Tibial artery (tissue), 4 donors: ENCODE results near the gene ZGPAT.

Source experiments
- DNase-seq, 2 donors: peaks; one replicate each; pipeline ENCODE4 v3.0.0-alpha.2; 2019
- H3K27ac ChIP-seq, 2 donors: fragments of 200-600 bp; sonication (generic) in 1 of 2; 1 replicate in 1 of 2; 2 replicates in 1 of 2; pipeline ENCODE4 v1.5.1; 2018 to 2019; ENCODE audit warnings: mild to moderate bottlenecking in 1 of 2
- H3K27me3 ChIP-seq, 2 donors: fragments of 200-600 bp; sonication (generic) in 1 of 2; one replicate each; pipeline versions ENCODE4 v1.5.1 to v1.6.0; 2016 to 2019
- H3K36me3 ChIP-seq, 3 donors: fragments of 200-600 bp; sonication (generic) in 2 of 3; one replicate each; pipeline ENCODE4 v1.5.1; 2016 to 2019; ENCODE audit warnings: mild to moderate bottlenecking in 2 of 3
- H3K4me1 ChIP-seq, 4 donors: fragments of 200-600 bp; sonication (generic) in 2 of 4; 1 replicate in 3 of 4; 2 replicates in 1 of 4; pipeline ENCODE4 v1.5.1; 2016 to 2019
- H3K4me3 ChIP-seq, 2 donors: fragments of 200-600 bp; sonication (generic) in 1 of 2; 1 replicate in 1 of 2; 2 replicates in 1 of 2; pipeline ENCODE4 v1.5.1; 2018 to 2019; ENCODE audit warnings: mild to moderate bottlenecking in 2 of 2
- H3K9me3 ChIP-seq, 3 donors: fragments of 200-600 bp; sonication (generic) in 1 of 3; one replicate each; pipeline ENCODE4 v1.5.1; 2016 to 2019
- intact Hi-C: fragments of 100-400 bp; cut with DNase I; formaldehyde crosslinking; loops from one replicate; pipeline ENCODE4 v1.15.0; 2023; ENCODE audit warnings: low total_unique reads
- TF ChIP-seq, protein P1 (sequence below), 2 experiments: fragments of 200-600 bp in 1 of 2; fragments of 450-650 bp in 1 of 2; IDR thresholded peaks; one replicate each; pipeline ENCODE4 v1.5.1; 2017 to 2019; ENCODE audit warnings: antibody characterized with exemption in 2 of 2, mild to moderate bottlenecking in 1 of 2, moderate library complexity in 1 of 2

ZGPAT gene

GRCh38 chr20:63756648-63756991 lies 48.8 kb downstream of the ZGPAT start:
- no peaks in the 10 kb centered on the region for H3K4me1 ChIP-seq
- no peaks in the 10 kb centered on the region for H3K9me3 ChIP-seq
- H3K4me3 ChIP-seq = no peak overlapping the region
- TF ChIP-seq, protein P1, sequence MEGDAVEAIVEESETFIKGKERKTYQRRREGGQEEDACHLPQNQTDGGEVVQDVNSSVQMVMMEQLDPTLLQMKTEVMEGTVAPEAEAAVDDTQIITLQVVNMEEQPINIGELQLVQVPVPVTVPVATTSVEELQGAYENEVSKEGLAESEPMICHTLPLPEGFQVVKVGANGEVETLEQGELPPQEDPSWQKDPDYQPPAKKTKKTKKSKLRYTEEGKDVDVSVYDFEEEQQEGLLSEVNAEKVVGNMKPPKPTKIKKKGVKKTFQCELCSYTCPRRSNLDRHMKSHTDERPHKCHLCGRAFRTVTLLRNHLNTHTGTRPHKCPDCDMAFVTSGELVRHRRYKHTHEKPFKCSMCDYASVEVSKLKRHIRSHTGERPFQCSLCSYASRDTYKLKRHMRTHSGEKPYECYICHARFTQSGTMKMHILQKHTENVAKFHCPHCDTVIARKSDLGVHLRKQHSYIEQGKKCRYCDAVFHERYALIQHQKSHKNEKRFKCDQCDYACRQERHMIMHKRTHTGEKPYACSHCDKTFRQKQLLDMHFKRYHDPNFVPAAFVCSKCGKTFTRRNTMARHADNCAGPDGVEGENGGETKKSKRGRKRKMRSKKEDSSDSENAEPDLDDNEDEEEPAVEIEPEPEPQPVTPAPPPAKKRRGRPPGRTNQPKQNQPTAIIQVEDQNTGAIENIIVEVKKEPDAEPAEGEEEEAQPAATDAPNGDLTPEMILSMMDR (IDR thresholded peaks at IDR 0.05) = no peak
- DNase-seq = no peak
- intact Hi-C loops = no loop called here
- no peaks in the 10 kb centered on the region for H3K27me3 ChIP-seq
- peaks cover 0 to 8% (median 0%) of the 10 kb centered on the region in 3 donors for H3K36me3 ChIP-seq
- no peak overlapping the region for H3K27ac ChIP-seq

DNA sequence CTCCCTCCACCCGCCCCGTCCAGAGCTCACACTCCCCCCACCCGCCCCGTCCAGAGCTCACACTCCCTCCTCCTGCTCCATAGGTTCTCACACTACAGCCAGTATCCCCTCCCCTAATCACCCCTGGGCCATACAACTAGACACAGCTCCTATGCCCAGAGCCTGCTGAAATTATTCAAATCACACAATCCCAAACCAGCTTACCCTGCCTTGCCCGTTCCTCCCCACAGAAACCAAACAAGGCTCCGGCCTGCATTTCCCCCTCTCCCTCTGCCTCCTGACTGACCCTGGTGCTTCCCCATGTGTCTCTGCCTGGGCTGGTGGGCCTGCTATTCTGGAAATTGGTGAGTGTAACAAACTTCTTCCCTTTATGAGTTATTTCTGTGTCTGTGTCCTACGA lies 50.3 kb downstream of the ZGPAT start:
- intact Hi-C loops = no loop called here
- H3K9me3 ChIP-seq = no peaks in the 10 kb centered on the region
- DNase-seq = no peak
- no peak overlapping the region for H3K4me3 ChIP-seq
- TF ChIP-seq, protein P1 (IDR thresholded peaks at IDR 0.05) = no peak
- H3K4me1 ChIP-seq = no peaks in the 10 kb centered on the region
- H3K27ac ChIP-seq = no peak overlapping the region
- H3K36me3 ChIP-seq = no peaks in the 10 kb centered on the region
- H3K27me3 ChIP-seq = no peaks in the 10 kb centered on the region

DNA sequence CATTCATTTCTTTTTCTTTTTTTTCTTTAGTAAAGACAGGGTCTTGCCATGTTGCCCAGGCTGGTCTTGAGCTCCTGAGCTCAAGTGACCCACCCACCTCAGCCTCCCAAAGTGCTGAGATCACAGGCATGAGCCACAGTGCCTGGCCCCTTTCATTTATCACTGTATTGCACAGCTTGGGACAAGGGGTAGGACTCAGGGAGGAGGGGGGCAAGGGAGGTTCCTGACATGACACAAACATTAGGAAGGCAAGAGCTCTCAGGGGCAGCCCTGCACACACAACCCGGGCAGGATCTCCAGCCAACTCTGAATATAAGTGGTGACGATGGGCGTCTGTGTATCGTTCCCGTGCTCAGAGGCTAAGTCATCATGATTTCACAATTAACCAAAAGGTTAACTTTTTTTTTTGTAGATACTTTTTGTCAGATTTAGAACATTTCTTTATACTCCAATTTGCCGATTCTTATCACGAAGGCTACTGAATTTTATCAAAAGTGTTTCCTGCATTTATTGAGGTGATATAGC lies 51.6 kb downstream of the ZGPAT start:
- no peak for DNase-seq
- no peaks in the 10 kb centered on the region for H3K4me1 ChIP-seq
- H3K27ac ChIP-seq = no peak overlapping the region
- H3K4me3 ChIP-seq = no peak overlapping the region
- intact Hi-C loops = no loop called here
- TF ChIP-seq, protein P1 (IDR thresholded peaks at IDR 0.05) = no peak
- H3K27me3 ChIP-seq = no peaks in the 10 kb centered on the region
- no peaks in the 10 kb centered on the region for H3K36me3 ChIP-seq
- H3K9me3 ChIP-seq = no peaks in the 10 kb centered on the region

- Histone ChIP-seq H3K36me3 (peaks cover 0 to 20% (median 12%) of the 10 kb centered on the region in 3 donors), H3K4me1 (no peaks in the 10 kb centered on the region), H3K9me3 (no peaks in the 10 kb centered on the region), H3K27ac (no peak overlapping the region), H3K4me3 (no peak overlapping the region), H3K27me3 (no peaks in the 10 kb centered on the region)
- TF ChIP-seq, protein P1 (IDR thresholded peaks at IDR 0.05) = no peak
- DNase-seq = no peak
- intact Hi-C loops = no loop called here
Measured at GRCh38 chr20:63765082-63765873, 57.4 kb downstream of the ZGPAT start.

DNA sequence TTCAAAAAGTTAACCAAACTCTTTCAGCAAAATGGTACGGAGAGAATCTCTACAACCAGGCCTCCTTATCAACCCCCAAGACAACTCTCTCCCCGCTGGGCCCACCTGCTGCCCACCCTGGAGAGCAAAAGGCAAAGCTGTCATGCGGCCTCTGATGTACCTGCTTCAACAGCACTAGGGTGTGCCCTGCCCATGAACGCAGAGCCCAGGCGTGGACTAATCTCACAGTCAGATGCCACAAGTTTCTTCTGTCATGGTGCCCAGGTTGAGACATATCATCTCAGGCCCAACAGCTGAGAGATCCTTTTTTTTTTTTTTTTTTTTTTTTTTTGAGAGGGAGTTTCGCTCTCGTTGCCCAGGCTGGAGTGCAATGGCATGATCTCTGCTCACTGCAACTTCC lies 58.1 kb downstream of the ZGPAT start:
- peaks cover 0 to 24% (median 12%) of the 10 kb centered on the region in 3 donors for H3K36me3 ChIP-seq
- no peak overlapping the region for H3K27ac ChIP-seq
- no peaks in the 10 kb centered on the region for H3K27me3 ChIP-seq
- intact Hi-C loops = no loop called here
- H3K4me1 ChIP-seq = no peaks in the 10 kb centered on the region
- TF ChIP-seq, protein P1 (IDR thresholded peaks at IDR 0.05) = no peak
- no peak for DNase-seq
- no peak overlapping the region for H3K4me3 ChIP-seq
- no peaks in the 10 kb centered on the region for H3K9me3 ChIP-seq
